Activated CD4-positive, alpha-beta memory T cell treated with anti-CD3 and anti-CD28 coated beads for 36 hours (primary cell): ENCODE data around the gene TMEM11. TPM values are rescaled to one million over a fixed set of nuclear protein-coding genes. Genes with fewer than 3 reads are reported as not detected.

Experiments
- CTCF ChIA-PET: fragments of 350-600 bp; sonication (Branson Sonifier 250); formaldehyde crosslinking; loops from one replicate; lab custom pipeline; 2021; ENCODE audit warnings: antibody characterized with exemption, inconsistent platforms; lab: Charles Lee
- POLR2A ChIA-PET: fragments of 350-600 bp; sonication (Branson Sonifier 250); formaldehyde crosslinking; loops from one replicate; lab custom pipeline; 2021; ENCODE audit warnings: antibody characterized with exemption; lab: Charles Lee
- DNase-seq: peaks from one replicate; pipeline ENCODE4 v3.0.0-alpha.2; 2020
- H3K27ac Mint-ChIP-seq: one replicate; pipeline ENCODE4 v1.8.0; 2021; ENCODE audit warnings: mixed read lengths
- H3K27me3 Mint-ChIP-seq: one replicate; pipeline ENCODE4 v1.8.0; 2021; ENCODE audit warnings: mixed read lengths
- H3K36me3 Mint-ChIP-seq: one replicate; pipeline ENCODE4 v1.8.0; 2021; ENCODE audit warnings: mixed read lengths
- H3K4me1 Mint-ChIP-seq: one replicate; pipeline ENCODE4 v1.8.0; 2021; ENCODE audit warnings: low read depth, mixed read lengths
- H3K4me3 Mint-ChIP-seq: one replicate; pipeline ENCODE4 v1.8.0; 2021; ENCODE audit warnings: mild to moderate bottlenecking, mixed read lengths
- H3K9me3 Mint-ChIP-seq: one replicate; pipeline ENCODE4 v1.8.0; 2021; ENCODE audit warnings: mixed read lengths
- intact Hi-C: fragments of 100-400 bp; cut with micrococcal nuclease; formaldehyde crosslinking; loops from one replicate; pipeline ENCODE4 v1.15.1; 2023
- total RNA-seq, 2 experiments: library from RNA; stranded (reverse); gene quantifications; one replicate each; pipeline ENCODE4 v1.2.3, GENCODE V29; 2021

The TMEM11 gene
- total RNA-seq, 2 experiments from 2014 or later: 24.0 to 27.2 TPM

- no peaks in the 10 kb centered on the region for H3K27me3 Mint-ChIP-seq
- intact Hi-C loops: no loop called here
- ChIA-PET POLR2A (no interaction called here), CTCF (no interaction called here)
- DNase-seq: no peak
- no peak overlapping the region for H3K27ac Mint-ChIP-seq
- H3K4me3 Mint-ChIP-seq: no peak overlapping the region
- H3K4me1 Mint-ChIP-seq: peaks cover 13% of the 10 kb centered on the region
- no peaks in the 10 kb centered on the region for H3K36me3 Mint-ChIP-seq
- H3K9me3 Mint-ChIP-seq: no peaks in the 10 kb centered on the region
Observed at GRCh38 chr17:21163101-21163500, 50.9 kb downstream of the TMEM11 start.

- CTCF ChIA-PET: no interaction called here
- H3K36me3 Mint-ChIP-seq: no peaks in the 10 kb centered on the region
- POLR2A ChIA-PET: no interaction called here
- no peaks in the 10 kb centered on the region for H3K27me3 Mint-ChIP-seq
- H3K4me3 Mint-ChIP-seq: no peak overlapping the region
- intact Hi-C loops: no loop called here
- H3K4me1 Mint-ChIP-seq: peaks cover 18% of the 10 kb centered on the region
- DNase-seq: no peak
- no peaks in the 10 kb centered on the region for H3K9me3 Mint-ChIP-seq
- H3K27ac Mint-ChIP-seq: no peak overlapping the region
Observed at GRCh38 chr17:21162394-21162775, 51.6 kb downstream of the TMEM11 start.

GRCh38 chr17:21161498-21162393 lies 52.2 kb downstream of the TMEM11 start:
- no peak overlapping the region for H3K4me3 Mint-ChIP-seq
- H3K27me3 Mint-ChIP-seq: no peaks in the 10 kb centered on the region
- intact Hi-C loops: no loop called here
- peaks cover 19% of the 10 kb centered on the region for H3K4me1 Mint-ChIP-seq
- no peaks in the 10 kb centered on the region for H3K9me3 Mint-ChIP-seq
- ChIA-PET CTCF (no interaction called here), POLR2A (no interaction called here)
- DNase-seq: no peak
- no peak overlapping the region for H3K27ac Mint-ChIP-seq
- H3K36me3 Mint-ChIP-seq: no peaks in the 10 kb centered on the region

- POLR2A ChIA-PET: no interaction called here
Observed at GRCh38 chr17:21160401-21160800, 53.6 kb downstream of the TMEM11 start.

DNA sequence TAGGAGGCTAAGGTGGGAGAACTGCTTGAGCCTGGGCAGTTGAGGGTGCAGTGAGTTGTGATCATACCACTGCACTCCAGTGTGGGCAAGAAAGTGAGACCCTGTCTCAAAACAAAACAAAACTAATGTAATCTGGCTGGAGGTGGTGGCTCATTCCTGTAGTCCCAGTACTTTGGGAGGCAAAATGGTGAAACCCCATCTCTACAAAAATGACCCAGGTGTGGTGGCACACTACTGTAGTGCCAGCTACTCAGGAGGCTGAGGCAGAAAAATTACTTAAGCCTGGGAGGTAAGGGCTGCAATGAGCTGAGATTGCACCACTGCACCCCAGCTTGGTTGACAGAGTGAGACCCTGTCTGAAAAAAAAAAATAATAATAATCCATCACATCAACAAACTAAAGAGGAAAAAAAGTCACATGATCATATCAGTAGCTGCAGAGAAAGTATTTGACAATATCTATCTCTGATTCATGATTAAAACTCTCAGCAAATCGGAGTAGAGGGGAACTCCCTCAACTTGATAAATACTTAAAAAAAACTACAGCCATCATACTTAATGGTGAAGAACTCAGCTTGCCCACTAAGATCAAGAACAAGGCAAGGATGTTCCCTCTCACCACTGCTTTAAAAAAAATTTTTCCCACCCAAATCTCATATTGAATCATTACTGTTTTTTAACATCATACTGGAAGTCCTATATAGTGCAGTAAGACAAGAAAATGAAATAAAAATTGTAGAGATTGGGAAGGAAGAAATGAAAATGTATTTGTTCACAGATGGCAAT lies 56.2 kb downstream of the TMEM11 start:
- no peak overlapping the region for H3K4me3 Mint-ChIP-seq
- intact Hi-C loops: loop anchor here (2.0 kb wide), 1 partner anchor 31 kb away; the partner anchor contains the start of gene DHRS7B

More at GRCh38 chr17:21160401-21160800, 53.6 kb downstream of the TMEM11 start:
- Mint-ChIP-seq H3K27ac (no peak overlapping the region), H3K27me3 (no peaks in the 10 kb centered on the region), H3K36me3 (no peaks in the 10 kb centered on the region), H3K9me3 (peaks cover 7% of the 10 kb centered on the region), H3K4me1 (peaks cover 20% of the 10 kb centered on the region), H3K4me3 (no peak overlapping the region)
- DNase-seq: no peak
- CTCF ChIA-PET: no interaction called here
- intact Hi-C loops: no loop called here

DNA sequence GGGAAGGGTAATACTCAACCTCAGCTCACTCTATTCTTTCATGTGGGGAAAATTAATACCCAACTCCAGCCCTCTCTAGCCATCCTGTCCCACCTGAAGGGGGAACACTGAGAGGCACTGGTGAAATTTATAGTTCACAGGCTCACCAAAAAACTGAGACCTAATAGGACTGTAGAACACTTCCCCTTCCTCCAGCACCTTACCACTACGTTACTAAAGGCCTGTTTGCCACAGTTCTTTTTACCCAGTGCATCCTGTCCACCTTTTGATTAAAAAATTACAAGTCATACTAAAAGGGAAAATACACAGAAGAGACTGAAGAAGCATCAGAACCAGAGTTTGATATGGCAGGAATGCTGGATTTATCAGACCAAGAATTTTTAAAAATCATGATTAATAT lies 61.2 kb downstream of the TMEM11 start:
- intact Hi-C loops: no loop called here
- peaks cover 45% of the 10 kb centered on the region for H3K9me3 Mint-ChIP-seq

More for the DNA sequence above, 56.2 kb downstream of the TMEM11 start:
- peak; percentile 23 for DNase-seq
- CTCF ChIA-PET: interaction anchor here (0.5 to 1.2 kb wide), 2 partner anchors 38 to 151 kb away, joined by 3 to 4 read pairs; no protein-coding TSS in a partner anchor
- POLR2A ChIA-PET: interaction anchor here (0.7 kb wide), 1 partner anchor 52 kb away, joined by 3 read pairs; no protein-coding TSS in a partner anchor
- Mint-ChIP-seq H3K36me3 (peaks cover 8% of the 10 kb centered on the region), H3K4me1 (peaks cover 20% of the 10 kb centered on the region), H3K27ac (no peak overlapping the region), H3K27me3 (no peaks in the 10 kb centered on the region), H3K9me3 (peaks cover 26% of the 10 kb centered on the region)

GRCh38 chr17:21149621-21150020 lies 64.3 kb downstream of the TMEM11 start:
- H3K36me3 Mint-ChIP-seq: peaks cover 34% of the 10 kb centered on the region
- ChIA-PET POLR2A (no interaction called here), CTCF (no interaction called here)
- H3K27ac Mint-ChIP-seq: no peak overlapping the region
- no peak for DNase-seq
- no peaks in the 10 kb centered on the region for H3K27me3 Mint-ChIP-seq
- no peak overlapping the region for H3K4me3 Mint-ChIP-seq
- peaks cover 32% of the 10 kb centered on the region for H3K9me3 Mint-ChIP-seq
- no peaks in the 10 kb centered on the region for H3K4me1 Mint-ChIP-seq
- intact Hi-C loops: no loop called here

More for the DNA sequence above, 61.2 kb downstream of the TMEM11 start:
- peaks cover 10% of the 10 kb centered on the region for H3K4me1 Mint-ChIP-seq
- no peak overlapping the region for H3K4me3 Mint-ChIP-seq
- DNase-seq: no peak
- peaks cover 19% of the 10 kb centered on the region for H3K36me3 Mint-ChIP-seq
- ChIA-PET POLR2A (no interaction called here), CTCF (no interaction called here)
- H3K27me3 Mint-ChIP-seq: no peaks in the 10 kb centered on the region
- no peak overlapping the region for H3K27ac Mint-ChIP-seq

Other genes with a start within 250 kb of the TMEM11 start
- gene USP22, start 171.2 kb downstream of the TMEM11 start, total RNA-seq: 100 to 1,000 TPM; 120 to 124 TPM
- gene DHRS7B, start 87.2 kb downstream of the TMEM11 start, total RNA-seq: 10 to 100 TPM; 13.5 to 15.9 TPM
- 1 to 10 TPM; 3.0 to 3.2 TPM for gene NATD1, start 39.2 kb upstream of the TMEM11 start, total RNA-seq
- gene MAP2K3, start 70.5 kb upstream of the TMEM11 start, total RNA-seq: 100 to 1,000 TPM; 132 to 134 TPM
- not detected for gene KCNJ12, start 162.2 kb upstream of the TMEM11 start, total RNA-seq